ENCODE measurements around the gene MTF2. TPM values are rescaled to one million over a fixed set of nuclear protein-coding genes. Genes with fewer than 3 reads are reported as not detected.

The MTF2 gene
- total and polyA plus RNA-seq, 9 of the 15 experiments (the other 6 are each of a cell fraction or from before 2014, with no cell fraction given): 29.3 to 124 (median 57.7) TPM

DNA sequence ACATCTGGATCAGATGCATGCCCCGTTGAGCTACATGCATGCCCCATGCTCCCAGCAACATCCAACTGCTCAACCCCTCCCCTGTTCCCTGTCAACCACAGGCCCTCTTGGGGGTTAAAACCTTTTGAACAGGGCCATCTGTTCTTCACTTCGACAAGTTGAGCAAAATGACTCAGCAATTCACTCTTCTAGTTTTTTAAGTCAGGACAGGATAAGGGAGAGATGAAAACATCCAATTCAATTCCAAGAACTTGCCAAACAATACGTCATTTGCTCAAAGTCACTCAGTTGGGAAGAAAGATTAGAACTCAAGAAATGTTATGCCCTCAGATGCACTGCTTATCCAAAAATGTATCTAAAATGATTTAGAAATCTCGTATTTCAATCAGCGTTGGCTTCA lies 46.1 kb upstream of the MTF2 start (continued):
- TF ChIP-seq CEBPG (CRISPR knock-in tag; IDR thresholded peaks at IDR 0.05) (no peak), CEBPG (tag; conservative IDR thresholded peaks at IDR 0.05 in 1 of 2, IDR thresholded peaks at IDR 0.05 in 1 of 2) (peak in 1 of 2 experiments; percentile 3; a peak in 1 of 4 replicates), BCL6 (CRISPR knock-in tag; IDR thresholded peaks at IDR 0.05) (no peak), SMARCE1 (IDR thresholded peaks at IDR 0.05) (peak; percentile 68)

DNA sequence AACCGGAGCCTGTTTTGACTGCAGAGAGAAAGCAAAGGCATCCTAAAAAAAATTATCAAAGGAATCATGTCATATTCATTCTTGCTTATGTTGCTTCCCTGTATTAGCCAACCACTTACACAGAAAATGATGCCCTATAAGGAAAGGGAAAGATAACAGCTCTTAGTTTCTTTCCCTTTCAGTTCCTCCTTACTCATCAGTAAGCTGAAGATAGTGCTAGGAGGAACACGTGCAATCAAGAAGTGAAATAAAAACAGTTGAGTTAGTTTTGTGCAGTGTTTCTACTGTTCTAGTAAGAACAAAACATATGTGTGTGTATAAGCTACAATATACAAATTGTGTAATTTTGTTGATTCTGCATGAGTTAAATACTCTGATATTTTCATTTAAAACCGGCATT lies 45.3 kb upstream of the MTF2 start:
- CTCF ChIA-PET (ENCODE audit: low intra/inter-chr PET ratio): no interaction called here
- TF ChIP-seq, protein P1, sequence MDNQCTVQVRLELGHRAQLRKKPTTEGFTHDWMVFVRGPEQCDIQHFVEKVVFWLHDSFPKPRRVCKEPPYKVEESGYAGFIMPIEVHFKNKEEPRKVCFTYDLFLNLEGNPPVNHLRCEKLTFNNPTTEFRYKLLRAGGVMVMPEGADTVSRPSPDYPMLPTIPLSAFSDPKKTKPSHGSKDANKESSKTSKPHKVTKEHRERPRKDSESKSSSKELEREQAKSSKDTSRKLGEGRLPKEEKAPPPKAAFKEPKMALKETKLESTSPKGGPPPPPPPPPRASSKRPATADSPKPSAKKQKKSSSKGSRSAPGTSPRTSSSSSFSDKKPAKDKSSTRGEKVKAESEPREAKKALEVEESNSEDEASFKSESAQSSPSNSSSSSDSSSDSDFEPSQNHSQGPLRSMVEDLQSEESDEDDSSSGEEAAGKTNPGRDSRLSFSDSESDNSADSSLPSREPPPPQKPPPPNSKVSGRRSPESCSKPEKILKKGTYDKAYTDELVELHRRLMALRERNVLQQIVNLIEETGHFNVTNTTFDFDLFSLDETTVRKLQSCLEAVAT (IDR thresholded peaks at IDR 0.05): no peak
- TF ChIP-seq IRF9 (tag; IDR thresholded peaks at IDR 0.05) (no peak), SPI1 (IDR thresholded peaks at IDR 0.05; ENCODE audit: borderline replicate concordance, low read depth, low read length) (no peak), POLR2H (tag; IDR thresholded peaks at IDR 0.05; ENCODE audit: low read depth) (peak; percentile 38; the same call in 1 of the 2 replicates), ZBTB7A (IDR thresholded peaks at IDR 0.05; ENCODE audit: borderline replicate concordance, control insufficient read depth, low read depth, low read length) (no peak), CBFA2T2 (conservative IDR thresholded peaks at IDR 0.05) (no peak), ZKSCAN3 (CRISPR knock-in tag; IDR thresholded peaks at IDR 0.05) (no peak), DPF2 (IDR thresholded peaks at IDR 0.05) (peak; percentile 19; the same call in 1 of the 2 replicates), ILK (tag; IDR thresholded peaks at IDR 0.05; ENCODE audit: borderline replicate concordance, low read depth) (no peak), KLF6 (CRISPR knock-in tag; IDR thresholded peaks at IDR 0.05; ENCODE audit: borderline replicate concordance) (no peak), MYC (IDR thresholded peaks at IDR 0.05; ENCODE audit: low read depth, low read length) (peak; percentile 59; the same call in 1 of the 2 replicates), MYC (CRISPR knock-in tag; IDR thresholded peaks at IDR 0.05; ENCODE audit: borderline replicate concordance, low read depth) (no peak)
- TF ChIP-seq, protein P2, sequence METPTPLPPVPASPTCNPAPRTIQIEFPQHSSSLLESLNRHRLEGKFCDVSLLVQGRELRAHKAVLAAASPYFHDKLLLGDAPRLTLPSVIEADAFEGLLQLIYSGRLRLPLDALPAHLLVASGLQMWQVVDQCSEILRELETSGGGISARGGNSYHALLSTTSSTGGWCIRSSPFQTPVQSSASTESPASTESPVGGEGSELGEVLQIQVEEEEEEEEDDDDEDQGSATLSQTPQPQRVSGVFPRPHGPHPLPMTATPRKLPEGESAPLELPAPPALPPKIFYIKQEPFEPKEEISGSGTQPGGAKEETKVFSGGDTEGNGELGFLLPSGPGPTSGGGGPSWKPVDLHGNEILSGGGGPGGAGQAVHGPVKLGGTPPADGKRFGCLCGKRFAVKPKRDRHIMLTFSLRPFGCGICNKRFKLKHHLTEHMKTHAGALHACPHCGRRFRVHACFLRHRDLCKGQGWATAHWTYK (CRISPR knock-in tag; IDR thresholded peaks at IDR 0.05): no peak
- TF ChIP-seq, protein P3, sequence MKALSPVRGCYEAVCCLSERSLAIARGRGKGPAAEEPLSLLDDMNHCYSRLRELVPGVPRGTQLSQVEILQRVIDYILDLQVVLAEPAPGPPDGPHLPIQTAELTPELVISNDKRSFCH (CRISPR knock-in tag; IDR thresholded peaks at IDR 0.05): no peak
- TF ChIP-seq, protein P3 (tag; IDR thresholded peaks at IDR 0.05): no peak

More for the DNA sequence above, 45.3 kb upstream of the MTF2 start:
- peak overlapping the region; percentile 58 for H3K4me2 ChIP-seq (ENCODE audit: insufficient read depth, low read length)
- peak overlapping the region; percentile 77 for H2AFZ ChIP-seq (ENCODE audit: low read depth, low read length)
- DNase-seq (ENCODE audit: extremely low read depth in 1 of 4, low spot score in 3 of 4): peak in 2 of 4 experiments; percentile 28 to 39
- FAIRE-seq: peak; percentile 70
- 22% methylated on average over 3 of the region's 3 CpGs for WGBS (ENCODE audit: insufficient coverage, low coverage, missing lambda C conversion rate)
- no TSS peak for BruUV-seq (replicated peaks)
- peak overlapping the region; percentile 60 for H3K27ac ChIP-seq (ENCODE audit: extremely low read depth, low read depth, low read length)
- POLR2A ChIA-PET: interaction anchor here (0.5 to 1.2 kb wide), 3 partner anchors 9 to 47 kb away, joined by 3 to 6 read pairs (median 4); no protein-coding TSS in a partner anchor
- H3K9me3 ChIP-seq (replicated peaks; ENCODE audit: control insufficient read depth, insufficient read depth, low read depth, low read length): no peaks in the 10 kb centered on the region
- no peak overlapping the region for H3K4me3 ChIP-seq
- intact Hi-C loops (cut with micrococcal nuclease): no loop called here
- H3K36me3 ChIP-seq (ENCODE audit: control insufficient read depth, insufficient read depth, low read length): no peaks in the 10 kb centered on the region
- no peak overlapping the region; a peak in 1 of 4 replicates for H3K9ac ChIP-seq (ENCODE audit: insufficient read depth in 1 of 2, low read depth in 2 of 2, low read length in 2 of 2)
- no peaks in the 10 kb centered on the region for H3K27me3 ChIP-seq (ENCODE audit: control insufficient read depth in 2 of 2, insufficient read depth in 2 of 2, low read length in 2 of 2)
- ATAC-seq: peak; percentile 74
- H4K20me1 ChIP-seq (replicated peaks; ENCODE audit: control insufficient read depth, insufficient read depth, low read length): no peaks in the 10 kb centered on the region
- no peaks in the 10 kb centered on the region for H3K79me2 ChIP-seq (ENCODE audit: control insufficient read depth, insufficient read depth, low read length)
- in situ Hi-C loops (cut with MboI): no loop called here
- H3K9me1 ChIP-seq (ENCODE audit: control insufficient read depth, insufficient read depth, low read length): no peaks in the 10 kb centered on the region
- peaks cover 0 to 19% of the 10 kb centered on the region in 2 experiments for H3K4me1 ChIP-seq (replicated peaks in 1 of 2; ENCODE audit: control insufficient read depth in 2 of 2, insufficient read depth in 2 of 2, low read length in 2 of 2)

Data from K562 (cell line).